ENCODE results near the gene SERPINF2. TPM values are rescaled to one million over a fixed set of nuclear protein-coding genes. Genes with fewer than 3 reads are reported as not detected.

The SERPINF2 gene
- 0.79 and 0.87 TPM in 2 replicates for total RNA-seq

GRCh38 chr17:1742371-1743087 lies at the start of gene SERPINF2:
Gene SERPINF2 (plus strand): TSS chr17:1742871. CDS start chr17:1744996, 2,125 bp downstream.

GRCh38 chr17:1709971-1710806 lies 32.5 kb upstream of the SERPINF2 start, which contains the start of gene TLCD2:
Gene TLCD2 (minus strand): TSS chr17:1710377. CDS start chr17:1710242, 135 bp downstream.

GRCh38 chr17:1724351-1724868 lies 18.3 kb upstream of the SERPINF2 start, which contains the start of gene WDR81:
Gene WDR81 (plus strand): TSS chr17:1724704. CDS start chr17:1724960, 256 bp downstream.

Other genes with a start within 250 kb of the SERPINF2 start
- 25.6 and 26.7 TPM in 2 replicates for gene INPP5K, start 226.3 kb upstream of the SERPINF2 start, total RNA-seq
- gene PITPNA, start 180.1 kb upstream of the SERPINF2 start, total RNA-seq: 11.8 and 18.5 TPM in 2 replicates
- gene SLC43A2, start 114.0 kb upstream of the SERPINF2 start, total RNA-seq: 3.9 and 4.3 TPM in 2 replicates
- 0.43 and 0.79 TPM in 2 replicates for gene SCARF1, start 97.1 kb upstream of the SERPINF2 start, total RNA-seq
- 7.0 and 7.5 TPM in 2 replicates for gene RILP, start 93.0 kb upstream of the SERPINF2 start, total RNA-seq
- gene PRPF8, start 58.0 kb upstream of the SERPINF2 start, total RNA-seq: 123 and 169 TPM in 2 replicates
- gene TLCD2, start 32.5 kb upstream of the SERPINF2 start, total RNA-seq: 2.9 and 5.9 TPM in 2 replicates
- 22.8 and 24.8 TPM in 2 replicates for gene WDR81, start 18.2 kb upstream of the SERPINF2 start, total RNA-seq
- gene SERPINF1, start 19.2 kb downstream of the SERPINF2 start, total RNA-seq: 0.33 and 1.2 TPM in 2 replicates
- gene SMYD4, start 87.0 kb downstream of the SERPINF2 start, total RNA-seq: 8.0 and 17.3 TPM in 2 replicates
- gene RPA1, start 87.1 kb downstream of the SERPINF2 start, total RNA-seq: 13.0 and 14.6 TPM in 2 replicates

All from placental epithelial cell (primary cell).